Activated CD4-positive, alpha-beta T cell treated with anti-CD3 and anti-CD28 coated beads, Interleukin-2, amount 50 U/mL, for 48 hours (primary cell): ENCODE results near the gene SLC10A6.

ENCODE experiments used
- DNase-seq, 2 experiments: peaks; one replicate each; pipeline ENCODE4 v3.0.0-alpha.2; 2020

Gene SLC10A6

GRCh38 chr4:86846921-86847320, 2.3 kb downstream of the SLC10A6 start:
- no peak for DNase-seq

- DNase-seq, result no peak
These were observed 3.6 kb downstream of the SLC10A6 start for GRCh38 chr4:86845593-86845992.

- DNase-seq, result no peak
These were observed 7.9 kb downstream of the SLC10A6 start for GRCh38 chr4:86841309-86841708.

GRCh38 chr4:86840858-86841257, 8.3 kb downstream of the SLC10A6 start:
- no peak for DNase-seq

GRCh38 chr4:86837691-86838503, 11.3 kb downstream of the SLC10A6 start:
- no peak for DNase-seq

- no peak for DNase-seq
These were observed 13.5 kb downstream of the SLC10A6 start for GRCh38 chr4:86835677-86836076.

- no peak for DNase-seq
These were observed 14.3 kb downstream of the SLC10A6 start for GRCh38 chr4:86834901-86835300.

GRCh38 chr4:86833615-86834014, 15.6 kb downstream of the SLC10A6 start:
- DNase-seq, result no peak

- no peak for DNase-seq
These were observed 17.7 kb downstream of the SLC10A6 start for GRCh38 chr4:86831262-86832130.

GRCh38 chr4:86825511-86825910, 23.7 kb downstream of the SLC10A6 start:
- DNase-seq, result no peak

GRCh38 chr4:86822136-86822535, 27.0 kb downstream of the SLC10A6 start:
- DNase-seq, result no peak

- no peak for DNase-seq
These were observed 28.0 kb downstream of the SLC10A6 start for GRCh38 chr4:86821151-86821550.

- no peak for DNase-seq
These were observed 29.6 kb downstream of the SLC10A6 start for GRCh38 chr4:86819561-86819960.

- DNase-seq, result no peak
These were observed 30.3 kb downstream of the SLC10A6 start for GRCh38 chr4:86818841-86819240.

- no peak for DNase-seq
These were observed 31.0 kb downstream of the SLC10A6 start for GRCh38 chr4:86818211-86818610.

- no peak for DNase-seq
These were observed 32.5 kb downstream of the SLC10A6 start for GRCh38 chr4:86816501-86817273.

GRCh38 chr4:86815653-86816052, 33.5 kb downstream of the SLC10A6 start:
- no peak for DNase-seq

GRCh38 chr4:86810847-86811246, 38.3 kb downstream of the SLC10A6 start:
- DNase-seq, result no peak

- no peak for DNase-seq
These were observed 39.4 kb downstream of the SLC10A6 start for GRCh38 chr4:86809809-86810208.

GRCh38 chr4:86791126-86791525, 58.1 kb downstream of the SLC10A6 start:
- no peak for DNase-seq

- no peak for DNase-seq
These were observed 60.4 kb downstream of the SLC10A6 start for GRCh38 chr4:86788826-86789225.

GRCh38 chr4:86778175-86778574, 71.0 kb downstream of the SLC10A6 start:
- no peak for DNase-seq

GRCh38 chr4:86775061-86775460, 74.1 kb downstream of the SLC10A6 start:
- no peak for DNase-seq
